ENCODE measurements around the gene LMX1A.

The LMX1A gene

GRCh38 chr1:165328136-165328535 is 28.4 kb downstream of the LMX1A start:
- no peak for DNase-seq (ENCODE audit: insufficient read length, low spot score)
- FAIRE-seq, result no peak

DNA sequence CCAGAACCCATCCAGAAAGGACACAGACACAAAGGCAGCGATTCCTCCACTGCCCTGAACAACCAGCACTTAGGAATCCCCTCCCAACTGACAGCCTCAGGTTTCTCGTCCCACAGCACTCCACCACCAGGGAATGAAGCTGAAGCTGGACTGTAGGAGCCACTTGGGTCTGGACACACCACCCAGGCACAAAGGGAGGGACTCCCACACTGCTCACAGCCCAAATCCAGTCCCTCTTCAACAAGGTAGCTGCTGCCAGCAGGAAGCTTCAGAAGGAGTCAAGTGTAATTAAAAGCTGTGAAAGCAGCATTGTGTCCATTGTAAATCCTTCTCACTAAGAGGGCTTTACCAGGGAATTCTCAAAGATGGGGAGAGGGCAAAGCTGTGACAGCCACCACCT is 29.0 kb downstream of the LMX1A start:
- DNase-seq (ENCODE audit: insufficient read length, low spot score), result no peak
- FAIRE-seq, result no peak

- FAIRE-seq (no peak), DNase-seq (ENCODE audit: insufficient read length, low spot score) (no peak)
Observed at GRCh38 chr1:165325460-165326203, 30.9 kb downstream of the LMX1A start.

- DNase-seq (ENCODE audit: insufficient read length, low spot score), result no peak
- no peak for FAIRE-seq
Observed at GRCh38 chr1:165324050-165324449, 32.5 kb downstream of the LMX1A start.

GRCh38 chr1:165317612-165318011 is 38.9 kb downstream of the LMX1A start:
- FAIRE-seq, result no peak

DNA sequence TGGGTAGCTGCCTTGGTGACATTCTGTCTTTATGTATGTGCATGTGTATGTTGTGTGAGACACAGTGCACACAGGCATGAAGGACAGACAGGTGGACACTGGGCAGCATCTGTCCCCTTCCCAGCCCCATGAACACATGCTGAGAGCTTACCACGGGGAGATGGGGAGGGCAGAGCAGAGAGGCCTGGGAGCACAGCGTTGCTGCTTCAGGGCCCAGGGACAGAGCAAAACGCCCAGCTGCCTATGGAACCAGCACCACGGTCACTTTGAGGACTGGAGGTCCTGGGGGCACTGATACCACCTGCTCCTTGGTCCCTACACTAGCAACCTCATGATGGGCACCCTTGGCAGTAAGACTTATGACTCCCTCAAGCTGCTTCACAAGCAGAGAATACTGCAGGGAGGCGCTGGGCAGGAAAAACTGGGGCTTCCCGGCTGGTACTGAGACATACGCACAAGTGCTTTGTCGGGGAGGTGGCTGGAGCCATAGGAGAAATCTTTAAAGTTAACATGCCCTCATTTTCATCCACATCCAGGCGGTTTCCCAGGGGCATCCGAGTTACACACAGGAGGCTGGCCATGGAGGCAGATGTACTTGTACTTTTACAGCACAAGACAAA is 40.3 kb downstream of the LMX1A start:
- DNase-seq (ENCODE audit: insufficient read length, low spot score) (no peak), FAIRE-seq (no peak)

More at GRCh38 chr1:165317612-165318011, 38.9 kb downstream of the LMX1A start:
- DNase-seq (ENCODE audit: insufficient read length, low spot score), result no peak

DNA sequence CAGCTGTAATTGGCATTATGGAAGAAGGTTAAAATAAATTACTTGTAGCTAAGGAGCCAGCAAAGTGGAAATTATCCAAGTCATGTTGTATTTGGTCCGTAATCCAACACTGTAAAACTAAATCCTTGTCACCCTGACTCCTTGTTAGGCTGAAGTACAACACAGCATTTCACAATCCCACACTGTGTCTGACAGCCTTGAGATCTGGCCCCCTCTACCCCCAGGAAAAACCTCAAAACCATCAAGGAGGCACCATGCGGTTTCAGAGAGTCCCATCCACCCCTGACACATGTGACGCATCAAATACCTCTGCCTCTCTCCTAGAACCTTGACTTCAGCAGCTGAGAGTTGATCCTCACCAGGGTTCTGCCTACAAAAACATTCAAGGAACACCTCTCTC is 41.0 kb downstream of the LMX1A start:
- no peak for DNase-seq (ENCODE audit: insufficient read length, low spot score)
- FAIRE-seq, result no peak

- DNase-seq (ENCODE audit: insufficient read length, low spot score) (no peak), FAIRE-seq (no peak)
Observed at GRCh38 chr1:165313903-165314302, 42.6 kb downstream of the LMX1A start.

- FAIRE-seq, result no peak
Observed at GRCh38 chr1:165312591-165312990, 43.9 kb downstream of the LMX1A start.

GRCh38 chr1:165306543-165307434 is 49.7 kb downstream of the LMX1A start:
- no peak for DNase-seq (ENCODE audit: insufficient read length, low spot score)
- no peak for FAIRE-seq

More at GRCh38 chr1:165312591-165312990, 43.9 kb downstream of the LMX1A start:
- DNase-seq (ENCODE audit: insufficient read length, low spot score), result no peak

- no peak for FAIRE-seq
- no peak for DNase-seq (ENCODE audit: insufficient read length, low spot score)
Observed at GRCh38 chr1:165303386-165303785, 53.1 kb downstream of the LMX1A start.

DNA sequence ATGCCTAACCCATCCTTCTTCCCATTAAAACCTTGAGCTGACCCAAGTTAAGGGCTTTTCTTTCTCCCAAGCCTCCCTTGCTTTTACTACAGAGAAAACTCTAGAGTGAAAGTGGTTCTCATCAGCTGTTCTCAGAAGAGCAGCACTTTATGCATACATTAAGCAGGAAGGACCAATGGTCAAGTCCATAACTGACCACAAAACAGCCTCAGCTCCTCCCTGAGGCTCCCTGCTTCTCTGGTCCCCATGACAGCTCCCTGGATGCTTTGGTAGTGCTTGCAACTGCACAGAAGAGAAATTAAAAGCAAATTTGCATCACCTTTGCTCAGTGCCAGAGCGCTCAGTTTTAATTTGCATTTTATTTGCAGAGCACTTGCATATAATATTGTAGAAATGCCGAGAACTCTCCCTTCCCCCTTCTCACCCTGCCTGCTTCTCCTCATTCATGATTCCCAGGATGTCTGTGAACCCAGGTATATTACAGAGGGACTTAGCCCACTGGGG is 56.1 kb downstream of the LMX1A start:
- FAIRE-seq, result no peak

DNA sequence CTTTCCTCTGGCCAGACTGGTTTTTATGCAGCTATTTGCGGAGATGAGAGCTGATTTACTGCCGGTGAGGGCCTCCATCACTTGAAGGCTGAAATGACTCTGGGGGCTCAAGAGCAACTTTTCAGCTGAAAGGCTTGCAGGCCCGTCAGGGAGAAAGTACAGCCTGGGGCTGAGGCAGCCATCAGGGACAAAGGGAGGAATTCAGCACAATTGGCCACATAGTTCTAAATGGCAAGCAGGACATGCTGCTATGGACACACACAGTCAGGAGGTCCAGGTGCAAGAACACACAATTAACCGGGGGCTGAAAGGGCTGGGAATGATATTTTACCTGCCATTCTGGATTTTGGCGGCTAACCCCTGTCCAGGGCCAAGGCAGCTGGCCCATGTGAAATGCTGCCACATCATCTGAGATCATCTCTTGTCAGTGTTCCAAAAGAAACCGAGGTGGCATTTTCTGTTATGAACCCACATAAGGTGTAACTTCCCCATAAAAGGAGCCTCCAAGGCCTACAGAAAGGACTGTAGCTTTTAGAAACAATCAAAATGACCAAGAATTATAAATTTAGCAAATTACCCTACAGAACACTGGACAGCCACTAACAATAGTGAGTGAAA is 58.2 kb downstream of the LMX1A start:
- FAIRE-seq (no peak), DNase-seq (ENCODE audit: insufficient read length, low spot score) (no peak)

More for the DNA sequence above, 56.1 kb downstream of the LMX1A start:
- DNase-seq (ENCODE audit: insufficient read length, low spot score), result no peak

GRCh38 chr1:165296205-165296604 is 60.3 kb downstream of the LMX1A start:
- FAIRE-seq (no peak), DNase-seq (ENCODE audit: insufficient read length, low spot score) (no peak)

- no peak for FAIRE-seq
- DNase-seq (ENCODE audit: insufficient read length, low spot score), result no peak
Observed at GRCh38 chr1:165290148-165290547, 66.4 kb downstream of the LMX1A start.

GRCh38 chr1:165289556-165289955 is 67.0 kb downstream of the LMX1A start:
- FAIRE-seq, result no peak

GRCh38 chr1:165288350-165289120 is 68.0 kb downstream of the LMX1A start:
- DNase-seq (ENCODE audit: insufficient read length, low spot score) (no peak), FAIRE-seq (no peak)

More at GRCh38 chr1:165289556-165289955, 67.0 kb downstream of the LMX1A start:
- DNase-seq (ENCODE audit: insufficient read length, low spot score), result no peak

- no peak for DNase-seq (ENCODE audit: insufficient read length, low spot score)
- no peak for FAIRE-seq
Observed at GRCh38 chr1:165287781-165288180, 68.7 kb downstream of the LMX1A start.

GRCh38 chr1:165287329-165287728 is 69.2 kb downstream of the LMX1A start:
- DNase-seq (ENCODE audit: insufficient read length, low spot score) (no peak), FAIRE-seq (no peak)

DNA sequence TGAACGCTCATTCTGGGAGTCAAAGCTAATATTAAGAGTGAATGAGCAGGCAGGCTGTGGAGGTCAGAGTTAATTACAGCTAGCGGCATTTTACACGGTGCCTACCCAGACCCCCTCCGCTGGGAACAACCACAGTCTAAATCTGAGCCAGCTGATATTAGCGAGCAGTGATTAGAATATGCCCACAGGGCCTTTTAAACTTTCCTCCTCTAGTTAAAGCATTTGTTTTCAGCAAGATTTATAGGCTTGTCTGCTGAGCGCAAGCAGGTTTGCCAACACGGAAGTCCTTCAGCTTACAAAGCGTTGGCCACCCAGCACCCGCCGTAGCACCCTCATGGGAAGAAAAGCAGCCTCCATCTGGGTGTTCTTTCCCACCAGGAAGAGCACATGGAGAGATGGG is 72.1 kb downstream of the LMX1A start:
- no peak for FAIRE-seq
- no peak for DNase-seq (ENCODE audit: insufficient read length, low spot score)

Measured in GM19239 (cell line).